ENCODE data around the gene NGDN. TPM values are rescaled to one million over a fixed set of nuclear protein-coding genes. Genes with fewer than 3 reads are reported as not detected.

NGDN gene
- total and polyA plus RNA-seq, 2 of the 4 experiments (the other 2 are of a cell fraction) = 48.1 to 49.8 TPM

- Histone ChIP-seq H3K9me3 (ENCODE audit: control insufficient read depth, insufficient read depth, low read length) (no peaks in the 10 kb centered on the region), H3K79me1 (ENCODE audit: low read depth in 1 of 2, low read length in 2 of 2) (no peaks in the 10 kb centered on the region), H3K27ac (ENCODE audit: insufficient read depth, low read length) (no peak overlapping the region), H2BK20ac (ENCODE audit: low read depth, low read length) (no peak overlapping the region), H4K5ac (ENCODE audit: low read depth, low read length) (no peak overlapping the region), H4K8ac (ENCODE audit: low read depth in 2 of 2, low read length in 2 of 2) (no peak overlapping the region), H2AK5ac (ENCODE audit: low read depth, low read length) (no peak overlapping the region), H2BK15ac (ENCODE audit: low read depth, low read length) (no peak overlapping the region), H3K56ac (ENCODE audit: extremely low read depth, insufficient read depth, low read length) (no peak overlapping the region), H3K4ac (ENCODE audit: low read depth, low read length) (no peak overlapping the region), H2BK120ac (ENCODE audit: low read depth, low read length) (no peak overlapping the region), H3K9ac (ENCODE audit: low read depth, low read length) (no peak overlapping the region), H4K91ac (ENCODE audit: insufficient read depth, low read depth, low read length) (no peak overlapping the region), H2BK5ac (ENCODE audit: low read depth, low read length, poor library complexity, severe bottlenecking) (no peak overlapping the region), H3K14ac (replicated peaks; ENCODE audit: low read depth, low read length) (no peak overlapping the region), H3K4me2 (ENCODE audit: low read depth, low read length) (no peak overlapping the region), H2AK9ac (replicated peaks; ENCODE audit: low read depth, low read length, poor library complexity) (no peak overlapping the region), H4K20me1 (ENCODE audit: insufficient read depth, low read length) (no peaks in the 10 kb centered on the region), H3K4me3 (ENCODE audit: insufficient read depth, low read depth, low read length) (no peak overlapping the region), H3K36me3 (ENCODE audit: control insufficient read depth, insufficient read depth, low read length) (no peaks in the 10 kb centered on the region), H2AFZ (replicated peaks; ENCODE audit: low read length, poor library complexity) (no peak overlapping the region), H3K4me1 (ENCODE audit: control insufficient read depth, insufficient read depth, low read length) (no peaks in the 10 kb centered on the region), H3K23ac (ENCODE audit: low read depth, low read length) (no peak overlapping the region), H3K27me3 (ENCODE audit: control insufficient read depth, insufficient read depth, low read length) (no peaks in the 10 kb centered on the region; the same call in 1 of the 2 replicates), H3K18ac (ENCODE audit: low read depth, low read length) (no peak overlapping the region), H3K9me1 (ENCODE audit: insufficient read depth, low read length) (no peaks in the 10 kb centered on the region)
- ChIA-PET CTCF (no interaction called here), POLR2A (ENCODE audit: unreplicated experiment) (no interaction called here)
- TF ChIP-seq MXI1 (IDR thresholded peaks at IDR 0.05; ENCODE audit: borderline replicate concordance, low read depth, low read length) (no peak), SMC3 (IDR thresholded peaks at IDR 0.05; ENCODE audit: low read depth, low read length) (no peak), CHD1 (IDR thresholded peaks at IDR 0.05; ENCODE audit: low read depth, low read length) (no peak), CTCF (conservative IDR thresholded peaks at IDR 0.05; ENCODE audit: low read depth, low read length) (no peak), ELK1 (IDR thresholded peaks at IDR 0.05; ENCODE audit: borderline replicate concordance, low read depth, low read length) (no peak), RCOR1 (IDR thresholded peaks at IDR 0.05; ENCODE audit: insufficient replicate concordance, low read length) (no peak), CEBPB (IDR thresholded peaks at IDR 0.05; ENCODE audit: low read depth, low read length) (no peak), BHLHE40 (IDR thresholded peaks at IDR 0.05; ENCODE audit: low read depth, low read length) (no peak), POLR2A (IDR thresholded peaks at IDR 0.05; ENCODE audit: low read depth, low read length) (no peak)
- TF ChIP-seq, protein P1, sequence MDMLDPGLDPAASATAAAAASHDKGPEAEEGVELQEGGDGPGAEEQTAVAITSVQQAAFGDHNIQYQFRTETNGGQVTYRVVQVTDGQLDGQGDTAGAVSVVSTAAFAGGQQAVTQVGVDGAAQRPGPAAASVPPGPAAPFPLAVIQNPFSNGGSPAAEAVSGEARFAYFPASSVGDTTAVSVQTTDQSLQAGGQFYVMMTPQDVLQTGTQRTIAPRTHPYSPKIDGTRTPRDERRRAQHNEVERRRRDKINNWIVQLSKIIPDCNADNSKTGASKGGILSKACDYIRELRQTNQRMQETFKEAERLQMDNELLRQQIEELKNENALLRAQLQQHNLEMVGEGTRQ (IDR thresholded peaks at IDR 0.05; ENCODE audit: low read depth, low read length) = no peak
- DNase-seq = no peak
- intact Hi-C loops (cut with micrococcal nuclease) = no loop called here
- no peak for ATAC-seq (ENCODE audit: low read depth)
- dilution Hi-C loops (cut with HindIII; ENCODE audit: low sequenced_read_pairs, unreplicated experiment) = no loop called here
- in situ Hi-C loops (cut with MboI; ENCODE audit: low sequenced_read_pairs) = no loop called here
- WGBS, 2 experiments (ENCODE audit: extremely low coverage in 2 of 2, insufficient read length in 1 of 2) = 94% methylated on average over 10 of the region's 20 CpGs; no CpG with 5 or more reads in 1 of the 2 experiments
- no TSS peak for BruUV-seq (replicated peaks)
Observed at GRCh38 chr14:23521785-23522640, 52.5 kb downstream of the NGDN start.

All from IMR-90 (cell line).